Rectal smooth muscle tissue (tissue), 1 donor: ENCODE measurements around the gene CEACAM7.

Experiments
- H3K27ac ChIP-seq: one replicate; pipeline ENCODE4 v1.7.0; 2013; ENCODE audit warnings: low read depth, low read length, inconsistent platforms
- H3K27me3 ChIP-seq: one replicate; pipeline ENCODE4 v1.7.0; 2013; ENCODE audit warnings: low read length; ENCODE audit not compliant: control insufficient read depth, insufficient read depth
- H3K36me3 ChIP-seq: one replicate; pipeline ENCODE4 v1.7.0; 2013; ENCODE audit warnings: low read length; ENCODE audit not compliant: control insufficient read depth, insufficient read depth
- H3K4me1 ChIP-seq: one replicate; pipeline ENCODE4 v1.7.0; 2013; ENCODE audit warnings: low read length; ENCODE audit not compliant: control insufficient read depth, insufficient read depth
- H3K4me3 ChIP-seq: one replicate; pipeline ENCODE4 v1.7.0; 2013; ENCODE audit warnings: low read length
- H3K9ac ChIP-seq: one replicate; pipeline ENCODE4 v1.7.0; 2013; ENCODE audit warnings: low read length

Gene CEACAM7

DNA sequence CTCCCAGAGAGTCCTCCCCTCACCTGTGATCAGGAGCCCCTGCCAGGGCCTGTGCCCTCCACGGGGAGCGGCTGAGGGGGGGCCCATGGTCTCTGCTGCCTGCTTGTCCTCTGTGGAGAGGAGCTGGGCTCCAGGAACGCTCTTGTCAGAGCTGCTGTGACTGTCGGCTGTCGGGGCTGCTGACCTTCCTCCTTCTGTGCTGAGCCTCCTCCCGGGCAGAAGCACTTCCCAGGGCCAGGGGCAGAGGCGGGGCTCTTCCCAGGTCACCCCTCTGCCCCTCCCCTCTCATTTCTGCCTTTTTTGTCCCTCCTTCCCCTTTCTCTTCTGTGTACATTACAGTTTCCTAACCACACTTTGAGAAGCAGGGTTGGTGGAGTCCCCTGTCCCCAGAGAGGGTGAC lies 61.2 kb downstream of the CEACAM7 start, which contains the start of gene CEACAM4:
Gene CEACAM4, minus strand, starts transcription at position 198 of the 400 bp plus-strand sequence. Its CDS starts 111 bp downstream, at position 87.
- Histone ChIP-seq H3K27ac (no peak within 1 kb of the TSS), H3K27me3 (no peaks in the 10 kb centered on the region), H3K4me1 (no peaks in the 10 kb centered on the region), H3K4me3 (no peak within 1 kb of the TSS), H3K36me3 (no peaks in the 10 kb centered on the region), H3K9ac (no peak within 1 kb of the TSS)

GRCh38 chr19:41626278-41626677 lies 61.8 kb downstream of the CEACAM7 start:
- no peaks in the 10 kb centered on the region for H3K27me3 ChIP-seq
- H3K36me3 ChIP-seq, result no peaks in the 10 kb centered on the region
- H3K27ac ChIP-seq, result no peak overlapping the region
- H3K4me1 ChIP-seq, result no peaks in the 10 kb centered on the region
- H3K9ac ChIP-seq, result no peak overlapping the region
- no peak overlapping the region for H3K4me3 ChIP-seq

DNA sequence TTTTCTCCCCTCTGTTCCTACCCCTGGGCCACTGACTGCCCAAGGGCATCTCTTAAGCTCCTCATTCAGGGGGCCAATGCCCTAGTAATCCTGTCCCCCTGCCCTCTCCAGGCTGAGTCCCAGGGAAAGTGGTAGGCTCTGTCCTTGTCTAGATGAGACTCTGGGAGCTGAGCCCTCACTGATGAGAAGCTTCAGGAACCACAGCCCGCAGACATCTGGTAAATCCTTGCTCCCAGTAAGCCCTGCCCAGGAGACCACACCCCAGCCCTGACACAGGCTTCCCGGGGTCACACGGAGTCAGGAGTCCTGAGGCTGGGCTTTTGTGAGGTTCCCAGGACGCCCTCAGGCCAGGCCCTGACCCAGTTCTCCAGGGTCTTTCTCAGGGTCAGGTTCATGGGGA lies 63.1 kb downstream of the CEACAM7 start:
- Histone ChIP-seq H3K9ac (no peak overlapping the region), H3K27me3 (no peaks in the 10 kb centered on the region), H3K4me1 (no peaks in the 10 kb centered on the region), H3K27ac (no peak overlapping the region), H3K36me3 (no peaks in the 10 kb centered on the region), H3K4me3 (no peak overlapping the region)

DNA sequence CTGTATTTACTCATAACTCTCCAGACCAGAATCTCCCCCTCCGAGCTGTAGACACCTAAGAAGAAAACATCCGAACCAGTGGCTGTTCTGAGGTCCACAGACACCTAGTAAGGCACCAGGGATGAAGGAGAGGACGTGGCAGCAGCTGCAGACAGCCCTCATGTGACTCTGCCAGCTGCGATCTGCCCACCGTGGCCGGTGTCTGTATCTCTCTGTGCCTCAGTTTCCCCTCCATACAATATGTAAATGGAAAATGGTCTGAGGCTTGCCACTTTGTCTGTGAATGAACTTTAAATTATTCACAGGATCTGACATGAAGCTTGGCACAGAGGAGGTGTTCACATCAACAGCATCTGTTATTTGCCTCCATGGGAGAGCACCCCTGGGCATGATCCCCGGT lies 63.6 kb downstream of the CEACAM7 start:
- Histone ChIP-seq H3K27ac (no peak overlapping the region), H3K27me3 (no peaks in the 10 kb centered on the region), H3K36me3 (no peaks in the 10 kb centered on the region), H3K4me1 (no peaks in the 10 kb centered on the region), H3K9ac (no peak overlapping the region), H3K4me3 (no peak overlapping the region)

GRCh38 chr19:41623360-41623759 lies 64.7 kb downstream of the CEACAM7 start:
- no peaks in the 10 kb centered on the region for H3K4me1 ChIP-seq
- no peak overlapping the region for H3K4me3 ChIP-seq
- H3K27ac ChIP-seq, result no peak overlapping the region
- H3K9ac ChIP-seq, result no peak overlapping the region
- no peaks in the 10 kb centered on the region for H3K36me3 ChIP-seq
- no peaks in the 10 kb centered on the region for H3K27me3 ChIP-seq
